HG02642 (cell line): Measurements from ENCODE around the gene PLA2G2E.
"Not testable (repeated sequence)": the region's sequence is repeated elsewhere in the genome, so short reads cannot be mapped to it uniquely, and the experiment has no call there.

Experiments used
- ATAC-seq: cut with Tn5 transposase; IDR thresholded peaks from one replicate; pipeline ENCODE4 v1.9.1; 2021; ENCODE audit warnings: mild to moderate bottlenecking; ENCODE audit not compliant: unreplicated experiment, poor library complexity

The PLA2G2E gene

DNA sequence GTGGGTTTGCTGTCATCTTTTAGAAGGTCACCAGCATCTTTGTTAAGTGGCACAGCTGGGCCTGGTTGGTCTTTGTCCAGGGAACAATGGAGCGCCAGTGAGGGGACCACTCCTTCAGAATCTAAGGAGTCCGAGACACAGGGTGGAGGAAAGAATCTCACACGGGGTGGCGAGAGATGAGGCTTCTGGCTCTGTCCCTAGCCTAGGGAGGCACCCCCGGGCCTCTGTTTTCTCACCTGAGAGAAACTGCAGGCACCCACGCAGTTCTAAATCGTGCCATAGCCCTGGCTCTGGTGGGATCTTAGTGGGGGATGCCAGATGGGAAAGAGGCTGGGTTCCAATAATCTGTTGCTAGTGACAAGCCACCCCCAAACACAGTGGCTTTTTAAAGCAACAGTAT lies 10.9 kb upstream of the PLA2G2E start:
- no peak for ATAC-seq

DNA sequence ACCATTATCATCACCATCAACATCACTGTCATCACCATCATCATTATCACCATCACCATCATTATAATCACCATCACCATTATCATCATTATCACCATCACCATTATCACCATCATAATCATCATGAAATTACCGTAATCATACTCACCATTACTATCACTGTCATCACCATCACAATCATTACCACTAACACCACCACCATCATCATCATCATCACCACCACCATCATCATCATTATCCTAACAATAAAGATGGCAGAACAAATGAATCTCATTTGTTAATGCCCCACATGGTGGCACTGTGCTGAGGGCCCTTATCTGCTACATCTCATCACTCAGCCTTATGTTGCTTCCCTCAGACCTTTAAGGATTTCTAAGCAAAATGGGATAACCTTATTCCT lies 9.4 kb upstream of the PLA2G2E start:
- no peak for ATAC-seq

- not testable (repeated sequence) for ATAC-seq
Measured at GRCh38 chr1:19927130-19927421, 3.7 kb upstream of the PLA2G2E start.

DNA sequence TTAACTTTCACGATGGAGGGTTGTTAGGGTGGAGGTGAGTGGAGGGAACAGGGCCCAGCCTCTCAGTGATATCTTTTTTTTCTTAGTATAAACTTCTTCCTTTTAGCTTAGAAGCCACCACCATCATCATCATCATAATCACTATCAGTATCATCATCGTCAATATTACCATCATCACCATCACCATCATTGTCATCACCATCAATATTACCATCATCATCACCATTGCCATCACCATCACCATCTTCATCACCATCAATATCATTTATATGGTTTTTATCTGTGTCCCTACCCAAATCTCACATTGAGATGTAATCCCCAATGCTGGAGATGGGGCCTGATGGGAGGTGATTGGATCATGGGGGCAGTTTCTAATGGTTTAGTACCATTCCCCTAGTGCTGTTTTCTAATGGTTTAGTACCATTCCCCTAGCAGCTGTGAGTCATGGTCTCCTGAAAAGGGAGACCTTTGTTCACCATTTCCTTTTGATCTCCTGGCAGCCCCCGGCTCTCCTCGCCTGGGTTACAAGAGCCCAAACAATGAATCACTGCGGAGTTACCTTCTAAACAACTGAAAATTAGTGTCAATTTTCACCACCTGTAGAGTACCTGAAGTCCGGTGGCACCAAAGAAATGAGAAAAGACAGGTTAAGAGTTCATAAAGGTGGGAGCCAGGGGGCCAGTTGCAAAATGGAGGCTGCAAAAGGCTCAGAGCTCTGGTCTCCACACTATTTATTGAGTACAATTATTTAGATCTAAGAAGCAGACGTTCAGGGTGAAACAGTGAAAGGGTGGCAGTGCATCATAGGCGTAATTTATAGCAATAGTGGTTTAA lies 3.1 kb upstream of the PLA2G2E start:
- ATAC-seq: no peak

- no peak for ATAC-seq
Measured at GRCh38 chr1:19925342-19926070, 2.1 kb upstream of the PLA2G2E start.

- ATAC-seq: no peak
Measured at GRCh38 chr1:19923953-19924346, 533 bp upstream of the PLA2G2E start.

DNA sequence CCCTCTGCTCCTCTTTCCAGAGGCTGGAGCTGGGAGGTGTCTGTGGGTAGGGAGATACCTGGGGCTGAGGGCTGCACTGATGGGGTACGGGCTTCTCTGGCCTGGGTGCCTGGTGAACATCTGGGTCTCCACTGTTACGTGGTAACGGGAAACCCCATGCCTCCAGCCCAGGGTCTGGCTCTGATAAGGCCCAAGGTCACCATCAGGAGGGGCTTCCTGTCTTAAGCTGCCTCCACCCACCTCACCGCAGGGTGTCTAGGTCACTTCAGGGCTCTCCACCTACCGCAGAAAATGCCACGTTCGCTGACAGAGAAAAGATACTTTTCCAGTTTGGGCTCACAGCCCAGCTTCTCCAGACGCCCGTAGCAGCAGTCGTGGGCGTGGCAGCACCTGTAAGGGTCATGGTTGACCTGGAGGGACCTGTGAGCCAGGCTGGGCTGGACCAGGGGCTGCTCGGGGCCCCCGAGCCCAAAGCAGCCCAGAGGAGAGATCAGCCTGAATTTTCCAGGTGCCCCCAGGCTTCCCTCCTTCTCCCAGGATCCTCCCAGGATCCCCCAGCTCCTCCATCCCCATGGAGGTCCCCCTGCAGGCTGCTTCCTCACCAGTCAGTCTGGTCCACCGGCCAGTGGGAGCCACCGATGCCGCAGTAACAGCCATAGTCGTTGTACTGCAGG lies 1.3 kb downstream of the PLA2G2E start:
- ATAC-seq: no peak

DNA sequence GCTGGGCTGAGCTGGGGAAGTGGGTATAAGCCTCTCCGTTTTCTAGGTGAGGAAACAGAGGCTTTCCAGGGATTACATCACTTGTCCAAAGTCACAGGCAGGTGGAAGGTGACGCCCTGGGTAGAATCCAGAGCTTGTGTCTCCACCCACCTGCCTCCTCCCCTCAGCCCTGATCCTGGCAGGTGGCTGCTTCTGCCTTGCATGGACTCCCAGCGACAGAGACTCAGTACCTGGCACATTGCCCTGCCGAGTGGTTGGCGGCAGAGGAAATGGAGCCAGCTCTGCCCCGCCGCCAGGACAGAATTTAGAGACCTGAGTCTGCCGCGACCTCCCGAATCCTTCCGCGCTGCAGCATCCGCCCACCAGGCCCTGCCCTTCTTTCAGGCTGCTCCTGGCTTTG lies 2.1 kb downstream of the PLA2G2E start:
- no peak for ATAC-seq

DNA sequence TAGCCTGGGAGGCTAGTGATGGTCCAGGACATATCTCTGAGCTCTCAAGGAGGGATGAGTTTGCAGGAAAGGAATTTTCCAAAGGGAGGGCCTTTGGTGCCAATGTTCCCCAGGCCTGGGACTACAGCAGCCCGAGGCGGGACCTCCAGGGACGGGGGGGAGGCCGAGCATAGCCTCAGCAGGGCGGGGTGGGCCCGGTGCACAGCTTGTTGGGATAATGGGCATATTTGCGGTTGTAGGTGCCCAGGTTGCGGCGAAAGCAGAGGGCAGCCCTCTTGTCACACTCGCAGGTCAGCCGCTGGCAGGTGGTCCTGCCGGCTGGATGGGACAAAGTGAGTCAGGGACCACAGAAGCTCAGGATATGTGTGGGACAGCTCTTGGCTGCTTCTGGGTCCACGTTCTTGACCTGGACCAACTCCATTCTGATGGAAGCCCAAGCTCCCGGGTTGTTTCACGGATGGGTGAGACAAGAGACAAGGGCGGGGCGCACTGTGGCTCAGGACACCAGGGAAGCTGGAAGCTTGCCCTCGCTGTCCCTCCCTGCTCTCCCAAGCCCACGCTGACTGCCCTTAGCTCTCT lies 3.2 kb downstream of the PLA2G2E start:
- ATAC-seq: no peak

DNA sequence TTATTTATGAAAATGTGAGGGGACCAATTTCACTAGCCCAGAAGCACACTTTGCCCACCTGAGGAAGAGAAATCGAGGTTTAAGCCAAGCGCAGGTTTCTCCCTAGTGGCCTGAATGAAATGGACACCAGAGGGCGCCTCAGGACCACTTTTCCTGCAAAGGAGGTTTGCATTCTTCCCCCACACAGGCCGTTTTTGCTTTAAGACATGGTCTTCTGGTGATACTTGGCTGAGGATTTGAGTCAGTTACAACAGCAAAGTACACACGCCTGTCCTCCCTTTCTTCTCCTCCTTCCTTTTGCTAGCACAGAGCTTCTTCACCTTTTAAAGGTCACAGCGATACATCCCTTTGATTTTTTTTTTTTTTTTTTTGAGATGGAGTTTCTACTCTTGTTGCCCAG lies 5.4 kb downstream of the PLA2G2E start:
- ATAC-seq: no peak

GRCh38 chr1:19910650-19911049 lies 12.8 kb downstream of the PLA2G2E start:
- no peak for ATAC-seq

DNA sequence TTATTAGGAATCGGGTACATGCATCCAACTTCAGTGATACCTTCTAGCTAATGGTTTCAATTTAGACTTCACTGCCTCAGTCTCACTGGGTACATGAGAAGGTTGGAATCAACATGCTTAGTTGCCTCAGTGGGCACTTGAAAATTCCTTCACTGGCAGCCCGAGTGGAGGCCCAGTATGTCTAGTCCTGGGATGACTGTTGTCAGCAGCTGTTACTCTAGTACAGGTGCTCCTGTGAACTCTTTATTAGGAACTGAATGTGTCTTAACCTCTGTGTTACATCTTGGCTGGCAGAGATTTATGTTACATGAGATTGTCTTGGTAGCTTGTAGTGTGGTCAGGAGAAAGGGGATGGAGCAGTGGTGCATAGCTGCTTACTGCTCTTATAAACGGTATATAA lies 13.4 kb downstream of the PLA2G2E start:
- ATAC-seq: no peak

- ATAC-seq: no peak
Measured at GRCh38 chr1:19909392-19909791, 14.0 kb downstream of the PLA2G2E start.

- no peak for ATAC-seq
Measured at GRCh38 chr1:19907456-19907855, 16.0 kb downstream of the PLA2G2E start.

DNA sequence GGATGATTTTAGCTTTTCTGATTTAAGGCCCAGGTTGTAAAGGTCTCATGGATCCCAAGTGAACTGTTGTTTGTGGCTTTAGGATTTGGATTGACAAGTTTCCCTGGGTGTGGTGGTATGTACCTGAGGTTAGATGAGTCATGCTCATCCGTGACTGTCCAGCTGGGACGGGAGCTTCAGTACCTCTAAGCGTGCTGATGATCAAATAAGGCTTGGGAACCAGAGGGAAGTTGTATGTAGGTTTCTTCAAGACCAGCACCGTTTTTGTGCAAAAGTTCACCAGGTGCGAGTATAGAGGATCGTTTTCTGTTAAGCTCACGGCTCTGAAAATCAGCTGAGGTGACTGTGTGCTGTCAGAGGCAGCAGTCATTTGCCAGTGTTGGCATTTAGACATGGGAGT lies 19.8 kb downstream of the PLA2G2E start:
- ATAC-seq: no peak

GRCh38 chr1:19901653-19902052 lies 21.8 kb downstream of the PLA2G2E start:
- ATAC-seq: no peak

- ATAC-seq: no peak
Measured at GRCh38 chr1:19894218-19894617, 29.2 kb downstream of the PLA2G2E start.

GRCh38 chr1:19893687-19894086 lies 29.7 kb downstream of the PLA2G2E start:
- ATAC-seq: no peak

GRCh38 chr1:19892628-19893168 lies 30.7 kb downstream of the PLA2G2E start:
- ATAC-seq: no peak

- ATAC-seq: no peak
Measured at GRCh38 chr1:19892129-19892528, 31.3 kb downstream of the PLA2G2E start.

GRCh38 chr1:19889656-19890055 lies 33.8 kb downstream of the PLA2G2E start:
- no peak for ATAC-seq
